Keratinocyte (primary cell): ENCODE results near the gene OR8H2. TPM values are rescaled to one million over a fixed set of nuclear protein-coding genes. Genes with fewer than 3 reads are reported as not detected.

Experiments used
- DNase-seq: peaks from one replicate; pipeline ENCODE4 v3.0.0-alpha.2; 2011; ENCODE audit warnings: low read depth, missing footprints, low spot score
- FAIRE-seq: peaks from 2 replicates; lab custom pipeline; 2011; peaks lifted over from hg19 to GRCh38; lab: Jason Lieb, UNC
- H2AFZ ChIP-seq: 2 replicates; pipeline ENCODE4 v1.6.0; 2012; ENCODE audit warnings: low read length, control low read depth, inconsistent platforms; ENCODE audit not compliant: control insufficient read depth
- H3K27ac ChIP-seq: 2 replicates; pipeline ENCODE4 v1.5.1; 2011; ENCODE audit warnings: low read length; ENCODE audit not compliant: control insufficient read depth, insufficient read depth
- H3K27me3 ChIP-seq: 3 replicates; pipeline ENCODE4 v1.6.0; 2011; ENCODE audit warnings: low read length; ENCODE audit not compliant: control insufficient read depth, insufficient read depth; ENCODE audit errors: extremely low read depth
- H3K36me3 ChIP-seq, 2 experiments: 2 replicates in 1 of 2; 3 replicates in 1 of 2; pipeline ENCODE4 v1.5.1; 2011; ENCODE audit warnings: low read length in 2 of 2, mild to moderate bottlenecking in 1 of 2; ENCODE audit not compliant: control insufficient read depth in 2 of 2, insufficient read depth in 2 of 2; ENCODE audit errors: extremely low read depth in 1 of 2
- H3K4me1 ChIP-seq: 3 replicates; pipeline ENCODE4 v1.5.1; 2011; ENCODE audit warnings: low read length; ENCODE audit not compliant: control insufficient read depth, insufficient read depth; ENCODE audit errors: extremely low read depth
- H3K4me2 ChIP-seq: 3 replicates; pipeline ENCODE4 v1.6.0; 2011; ENCODE audit warnings: low read depth, low read length; ENCODE audit not compliant: control insufficient read depth, insufficient read depth; ENCODE audit errors: extremely low read depth
- H3K4me3 ChIP-seq, 3 experiments: fragments of 200-600 bp in 1 of 3; sonication (generic) in 1 of 3; 2 replicates in 2 of 3; 3 replicates in 1 of 3; pipeline ENCODE4 v1.5.1; 2011 to 2016; ENCODE audit warnings: low read length in 3 of 3, mild to moderate bottlenecking in 3 of 3, control low read depth in 2 of 3, inconsistent platforms in 1 of 3, low read depth in 1 of 3, mixed read lengths in 1 of 3, mixed run types in 1 of 3, moderate library complexity in 1 of 3; ENCODE audit not compliant: control insufficient read depth in 2 of 3, insufficient read depth in 2 of 3; ENCODE audit errors: extremely low read depth in 1 of 3
- H3K79me2 ChIP-seq: 2 replicates; pipeline ENCODE4 v1.6.0; 2012; ENCODE audit warnings: low read length; ENCODE audit not compliant: control insufficient read depth, insufficient read depth
- H3K9ac ChIP-seq: 3 replicates; pipeline ENCODE4 v1.6.0; 2011; ENCODE audit warnings: low read length; ENCODE audit not compliant: control insufficient read depth, insufficient read depth; ENCODE audit errors: extremely low read depth
- H3K9me1 ChIP-seq: 3 replicates; pipeline ENCODE4 v1.6.0; 2011; ENCODE audit warnings: low read length; ENCODE audit not compliant: control insufficient read depth, insufficient read depth; ENCODE audit errors: extremely low read depth
- H3K9me3 ChIP-seq: 2 replicates; pipeline ENCODE4 v1.5.1; 2012; ENCODE audit warnings: low read depth, low read length; ENCODE audit not compliant: control insufficient read depth
- H4K20me1 ChIP-seq: 3 replicates; pipeline ENCODE4 v1.6.0; 2011; ENCODE audit warnings: low read length; ENCODE audit not compliant: control insufficient read depth, insufficient read depth; ENCODE audit errors: extremely low read depth
- CTCF ChIP-seq, 3 experiments: IDR thresholded peaks in 1 of 3; conservative IDR thresholded peaks in 1 of 3; optimal IDR thresholded peaks in 1 of 3; 2 replicates in 2 of 3; 3 replicates in 1 of 3; pipeline versions ENCODE3 to v1.5.1; 2011; ENCODE audit warnings: low read length in 3 of 3, mild to moderate bottlenecking in 3 of 3, moderate library complexity in 2 of 3, control low read depth in 1 of 3, inconsistent platforms in 1 of 3; ENCODE audit not compliant: insufficient read depth in 2 of 3; ENCODE audit errors: extremely low read depth in 1 of 3
- EZH2 ChIP-seq: IDR thresholded peaks from one replicate; pipeline ENCODE4 v1.6.1; 2012; ENCODE audit warnings: inconsistent platforms, mild to moderate bottlenecking, low read length, moderate library complexity
- dilution Hi-C: fragments of 300-500 bp; cut with MboI; formaldehyde crosslinking; loops from one replicate; pipeline ENCODE4 v1.7.0; 2020; ENCODE audit warnings: low sequenced_read_pairs; ENCODE audit not compliant: extremely low pct_ligation_motif_present
- polyA plus RNA-seq, 5 experiments: library from polyadenylated mRNA; depleted of rRNA in 3 of 5; stranded (reverse) in 3 of 5; stranded (forward) in 1 of 5; unstranded in 1 of 5; fragments of >200 nt; gene quantifications; 1 replicate in 1 of 5; 2 replicates in 3 of 5; 3 replicates in 1 of 5; pipeline versions ENCODE4 v1.2.1 to v1.2.3, GENCODE V29; 2011 to 2012; ENCODE audit warnings: missing spikeins in 2 of 5, low read depth in 1 of 5, low replicate concordance in 1 of 5
- small RNA-seq, 3 experiments: library from RNA; depleted of rRNA; stranded (forward); fragments of <200 nt; gene quantifications; one replicate each; pipeline ENCODE3, GENCODE V24; 2012; ENCODE audit warnings: low read depth in 3 of 3, low replicate concordance in 1 of 3; ENCODE audit not compliant: insufficient read length in 3 of 3

OR8H2 gene
- polyA plus RNA-seq, 1 donor (not counting 4 experiments of a cell fraction or from before 2014, with no cell fraction given) = not detected

DNA sequence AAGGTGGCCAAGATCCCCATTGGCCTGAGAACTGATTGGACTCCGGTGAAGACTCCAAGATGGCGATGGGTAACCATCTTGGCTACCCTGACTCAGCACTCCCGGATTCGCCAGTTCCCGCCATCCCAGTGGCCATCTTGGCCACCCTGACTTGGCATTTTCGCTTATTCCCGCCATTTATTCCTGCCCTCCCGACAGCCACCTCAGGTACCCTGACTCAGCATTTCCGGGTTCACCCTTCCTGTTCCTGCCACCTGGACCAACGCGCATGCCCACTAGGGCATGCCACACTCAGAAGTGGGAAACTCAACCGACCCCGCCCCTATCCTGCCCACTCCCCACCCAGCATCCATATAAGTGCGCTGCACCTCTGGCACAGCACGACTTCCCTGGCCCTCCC is 48.8 kb downstream of the OR8H2 start:
- TF ChIP-seq CTCF (optimal IDR thresholded peaks at IDR 0.05 in 1 of 3, IDR thresholded peaks at IDR 0.05 in 1 of 3, conservative IDR thresholded peaks at IDR 0.05 in 1 of 3; ENCODE audit: extremely low read depth in 1 of 3, insufficient read depth in 2 of 3, low read length in 3 of 3) (no peak), EZH2 (no peak)
- H4K20me1 ChIP-seq = no peaks in the 10 kb centered on the region
- no peak overlapping the region for H3K9ac ChIP-seq
- H2AFZ ChIP-seq = no peak overlapping the region
- no peaks in the 10 kb centered on the region for H3K79me2 ChIP-seq
- H3K27ac ChIP-seq = no peak overlapping the region
- H3K27me3 ChIP-seq = no peaks in the 10 kb centered on the region
- DNase-seq (no peak), FAIRE-seq (no peak)
- no peak overlapping the region for H3K4me3 ChIP-seq
- no peaks in the 10 kb centered on the region for H3K36me3 ChIP-seq
- no peaks in the 10 kb centered on the region for H3K4me1 ChIP-seq
- dilution Hi-C loops = no loop called here
- no peak overlapping the region for H3K4me2 ChIP-seq
- H3K9me1 ChIP-seq = no peaks in the 10 kb centered on the region
- H3K9me3 ChIP-seq = peaks cover 4% of the 10 kb centered on the region

Small RNA genes lying within 50 kb of the gene (small RNA-seq; reads per million reads assigned to genes)
- 0 reads per million in 3 experiments for gene OR8I4P

Other genes starting within 250 kb of the OR8H2 start
- gene TRIM51, start 220.4 kb upstream of the OR8H2 start, polyA plus RNA-seq = not detected in 3 replicates
- gene OR5W2, start 189.1 kb upstream of the OR8H2 start, polyA plus RNA-seq = not detected in 3 replicates
- gene OR5I1, start 167.3 kb upstream of the OR8H2 start, polyA plus RNA-seq = not detected in 3 replicates
- not detected in 3 replicates for gene OR10AG1, start 133.7 kb upstream of the OR8H2 start, polyA plus RNA-seq
- not detected in 3 replicates for gene OR5F1, start 109.1 kb upstream of the OR8H2 start, polyA plus RNA-seq
- gene OR5AS1, start 76.0 kb upstream of the OR8H2 start, polyA plus RNA-seq = not detected in 3 replicates
- not detected in 3 replicates for gene OR8I2, start 10.4 kb upstream of the OR8H2 start, polyA plus RNA-seq
- not detected in 3 replicates for gene OR8H3, start 18.7 kb downstream of the OR8H2 start, polyA plus RNA-seq
- gene OR8J3, start 36.5 kb downstream of the OR8H2 start, polyA plus RNA-seq = not detected in 3 replicates
- not detected in 3 replicates for gene OR8K5, start 56.6 kb downstream of the OR8H2 start, polyA plus RNA-seq
- not detected in 3 replicates for gene OR5J2, start 72.9 kb downstream of the OR8H2 start, polyA plus RNA-seq
- not detected in 3 replicates for gene OR5T2, start 130.6 kb downstream of the OR8H2 start, polyA plus RNA-seq
- gene OR5T3, start 148.6 kb downstream of the OR8H2 start, polyA plus RNA-seq = not detected in 3 replicates
- gene OR5T1, start 170.5 kb downstream of the OR8H2 start, polyA plus RNA-seq = not detected in 3 replicates
- not detected in 3 replicates for gene OR8H1, start 188.6 kb downstream of the OR8H2 start, polyA plus RNA-seq
- gene OR8K3, start 211.5 kb downstream of the OR8H2 start, polyA plus RNA-seq = not detected in 3 replicates
- gene OR8K1, start 242.4 kb downstream of the OR8H2 start, polyA plus RNA-seq = not detected in 3 replicates